Stimulated activated CD8-positive, alpha-beta memory T cell treated with anti-CD3 and anti-CD28 coated beads, Interleukin-15, amount 100 ng/mL, for 1 hour (primary cell): Measurements from ENCODE around the gene CD40.

ENCODE experiments used
- DNase-seq: peaks from one replicate; pipeline ENCODE4 v3.0.0-alpha.2; 2020; ENCODE audit warnings: low read depth

CD40 gene

DNA sequence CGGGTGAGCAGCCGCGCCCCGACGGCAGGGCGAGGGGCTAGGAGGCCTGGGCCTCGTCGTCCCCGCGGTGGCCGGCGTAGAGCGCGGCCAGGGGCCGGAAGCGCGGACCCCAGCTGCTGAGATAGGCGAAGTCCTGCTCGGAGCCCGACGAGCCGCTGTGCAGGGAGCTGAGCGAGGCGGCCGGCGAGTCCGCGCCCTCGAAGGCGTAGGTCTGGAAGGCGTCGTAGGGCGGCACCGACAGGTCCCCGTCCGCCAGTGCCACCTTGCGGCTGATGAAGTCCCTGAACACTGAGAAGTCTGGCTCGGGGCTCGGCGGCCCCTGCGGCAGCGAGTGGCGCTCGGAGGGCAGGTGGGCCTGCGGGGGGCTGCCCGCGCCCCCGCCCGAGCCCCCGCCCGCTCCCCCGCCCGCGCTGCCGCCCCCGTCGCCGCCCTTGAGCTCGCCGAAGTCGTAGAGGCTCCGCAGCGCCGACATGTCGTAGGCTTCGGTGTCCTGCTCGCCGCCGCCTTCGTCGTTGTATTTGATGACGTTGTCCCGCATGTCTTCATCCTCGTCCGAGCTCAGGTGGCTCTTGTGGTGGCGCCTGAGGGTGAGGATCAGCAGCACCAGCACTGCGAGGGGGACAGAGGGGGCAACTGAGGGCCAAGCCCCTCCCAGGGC, 56.5 kb downstream of the CD40 start:
- DNase-seq = peak; percentile 53

DNA sequence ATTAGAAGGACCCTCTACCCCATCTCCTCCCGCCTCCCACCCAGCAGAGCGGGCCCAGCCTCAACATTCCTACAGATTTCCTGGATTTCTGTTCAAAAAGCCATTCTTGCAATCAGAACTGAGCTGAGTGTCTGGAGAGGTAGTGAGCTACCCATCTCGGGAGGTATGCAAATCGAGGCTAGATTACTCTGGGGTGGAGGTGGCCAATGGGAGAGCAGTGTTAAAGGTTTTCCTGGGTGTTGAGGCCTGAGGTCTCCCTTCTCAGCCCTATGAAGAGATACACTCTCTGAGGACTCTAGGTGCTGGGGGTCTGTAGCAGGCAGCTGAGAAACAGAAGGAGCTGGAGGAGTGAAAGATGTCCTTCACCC, 57.0 kb downstream of the CD40 start:
- no peak for DNase-seq

DNA sequence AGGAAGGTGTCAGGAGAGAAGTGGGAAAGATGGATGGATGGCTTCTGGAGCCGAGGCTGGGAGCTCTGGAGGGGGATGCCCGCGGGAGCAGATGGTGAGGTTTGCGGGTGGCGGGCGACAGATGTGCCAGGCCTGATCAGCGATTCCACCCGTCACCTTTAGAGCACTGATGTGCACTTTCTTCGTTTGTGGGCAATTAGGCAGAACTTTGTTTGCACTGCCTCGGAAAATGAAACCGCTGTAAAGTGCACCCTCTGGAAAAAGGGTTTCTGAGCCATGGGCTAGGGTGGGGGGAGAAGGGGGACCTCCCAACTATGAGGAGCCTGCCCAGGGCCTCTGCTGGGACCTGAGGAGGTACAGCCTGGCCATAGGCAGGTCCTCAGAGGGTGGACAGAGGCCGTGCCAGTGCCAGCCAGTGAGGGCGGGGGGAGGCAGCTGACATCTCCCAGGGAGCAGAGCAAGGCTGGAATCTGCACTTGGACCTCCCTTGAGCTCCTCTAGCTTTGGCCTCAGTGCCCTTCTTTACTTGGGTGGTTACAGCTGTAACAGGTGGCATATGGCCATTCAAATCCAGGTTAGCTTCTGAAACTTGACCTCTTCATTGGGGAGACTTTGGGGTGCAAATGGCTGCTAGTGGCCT, 58.7 kb downstream of the CD40 start:
- DNase-seq = no peak

DNA sequence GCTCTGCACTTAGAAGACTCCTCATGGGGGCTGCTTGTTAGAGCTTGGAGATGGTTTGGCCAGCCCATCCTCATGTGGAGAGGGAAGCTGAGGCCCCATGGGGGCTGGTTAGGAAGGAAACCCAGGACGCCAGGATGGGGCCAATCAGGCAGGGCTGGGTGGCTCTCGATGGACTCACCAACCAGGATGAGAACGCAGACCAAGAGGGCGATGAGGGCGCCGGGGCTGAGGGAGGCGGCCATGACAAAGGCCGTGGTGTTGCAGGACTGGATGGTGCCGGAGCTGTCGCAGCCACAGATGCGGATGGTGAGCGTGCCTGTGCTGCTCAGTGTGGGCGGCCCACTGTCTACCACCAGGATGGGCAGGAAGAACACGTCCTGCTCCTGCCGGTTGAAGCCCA, 59.7 kb downstream of the CD40 start:
- no peak for DNase-seq

DNA sequence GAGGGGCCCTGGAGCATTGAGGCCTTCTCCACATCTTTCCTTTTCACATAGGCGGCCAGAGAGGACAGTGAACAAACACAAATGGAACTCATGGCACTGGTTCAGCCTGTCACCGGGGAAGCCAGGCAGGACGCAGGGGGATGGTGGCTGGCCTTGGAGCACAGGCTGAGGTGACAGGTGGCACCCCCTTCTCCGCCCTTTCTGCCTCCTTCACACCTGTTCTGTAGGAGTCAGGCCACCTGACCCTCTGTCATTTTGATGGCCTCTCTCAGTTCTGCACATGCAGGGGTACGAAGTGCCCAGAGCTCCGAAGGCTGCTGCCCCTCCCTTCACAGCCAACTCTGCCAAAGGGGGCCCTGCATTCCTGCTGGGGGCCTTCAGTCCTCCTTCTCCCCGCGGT, 60.8 kb downstream of the CD40 start:
- DNase-seq = no peak
